Cardiac muscle cell (in vitro differentiated cells and primary cell): ENCODE results near the gene TERT. TPM values are rescaled to one million over a fixed set of nuclear protein-coding genes. Genes with fewer than 3 reads are reported as not detected.

ENCODE experiments used
- DNase-seq, 2 donors: peaks; one replicate each; pipeline versions ENCODE4 v3.0.0 to v3.0.0-alpha.2; 2010 to 2017; ENCODE audit warnings: low read depth in 1 of 2, low spot score in 1 of 2
- H3K27ac ChIP-seq: fragments of 200-600 bp; sonication (generic); 2 replicates; pipeline ENCODE4 v1.5.1; 2016
- H3K27me3 ChIP-seq: fragments of 200-600 bp; sonication (generic); 2 replicates; pipeline ENCODE4 v1.6.0; 2016; ENCODE audit warnings: control low read depth
- H3K36me3 ChIP-seq: fragments of 200-600 bp; sonication (generic); 2 replicates; pipeline ENCODE4 v1.5.1; 2016; ENCODE audit warnings: control low read depth
- H3K4me1 ChIP-seq: fragments of 200-600 bp; sonication (generic); 2 replicates; pipeline ENCODE4 v1.8.1; 2017; ENCODE audit warnings: low read depth, mild to moderate bottlenecking, mixed run types
- H3K4me3 ChIP-seq: fragments of 200-600 bp; sonication (generic); 2 replicates; pipeline ENCODE4 v1.5.1; 2016; ENCODE audit warnings: mild to moderate bottlenecking
- H3K9me3 ChIP-seq: fragments of 200-600 bp; sonication (generic); 2 replicates; pipeline ENCODE4 v1.5.1; 2017; ENCODE audit warnings: low read depth, mild to moderate bottlenecking, control low read depth
- polyA plus RNA-seq: library from polyadenylated mRNA; unstranded; fragments of >200 nt; fragmentation: Nextera tagmentation; extraction: Ambion mirVana; gene quantifications from 2 replicates; pipeline ENCODE4 v1.2.1, GENCODE V29; 2016
- total RNA-seq: library from RNA; depleted of rRNA; stranded (reverse); fragments of >200 nt; gene quantifications from 2 replicates; pipeline ENCODE4 v1.2.3, GENCODE V29; 2016
- TF ChIP-seq, protein P1 (sequence below): IDR thresholded peaks from 2 replicates; pipeline ENCODE4 v1.5.1; 2012; ENCODE audit warnings: low read depth, mild to moderate bottlenecking, low read length

The TERT gene
- total and polyA plus RNA-seq, 2 experiments from 2014 or later: 0.30 TPM; not detected in 1

DNA sequence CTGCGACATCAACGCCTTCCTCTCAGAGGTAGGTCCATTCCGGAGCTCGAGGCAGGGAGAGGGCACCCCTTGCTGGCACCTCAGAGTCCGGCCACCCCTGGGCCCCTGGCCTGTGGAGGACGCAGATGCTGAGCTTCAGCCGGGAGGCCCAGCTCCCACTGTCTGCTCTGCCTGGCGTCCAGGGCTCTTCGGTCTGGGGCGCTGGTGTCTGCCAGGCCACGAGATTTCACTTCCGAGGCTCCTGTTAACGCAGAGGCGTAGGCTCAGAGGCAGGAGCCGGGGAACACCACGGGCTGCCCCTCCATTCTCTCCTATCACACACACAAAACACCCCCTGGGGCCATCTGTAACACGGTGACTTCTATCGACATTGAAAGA lies 78.0 kb downstream of the TERT start:
- no peak for DNase-seq

DNA sequence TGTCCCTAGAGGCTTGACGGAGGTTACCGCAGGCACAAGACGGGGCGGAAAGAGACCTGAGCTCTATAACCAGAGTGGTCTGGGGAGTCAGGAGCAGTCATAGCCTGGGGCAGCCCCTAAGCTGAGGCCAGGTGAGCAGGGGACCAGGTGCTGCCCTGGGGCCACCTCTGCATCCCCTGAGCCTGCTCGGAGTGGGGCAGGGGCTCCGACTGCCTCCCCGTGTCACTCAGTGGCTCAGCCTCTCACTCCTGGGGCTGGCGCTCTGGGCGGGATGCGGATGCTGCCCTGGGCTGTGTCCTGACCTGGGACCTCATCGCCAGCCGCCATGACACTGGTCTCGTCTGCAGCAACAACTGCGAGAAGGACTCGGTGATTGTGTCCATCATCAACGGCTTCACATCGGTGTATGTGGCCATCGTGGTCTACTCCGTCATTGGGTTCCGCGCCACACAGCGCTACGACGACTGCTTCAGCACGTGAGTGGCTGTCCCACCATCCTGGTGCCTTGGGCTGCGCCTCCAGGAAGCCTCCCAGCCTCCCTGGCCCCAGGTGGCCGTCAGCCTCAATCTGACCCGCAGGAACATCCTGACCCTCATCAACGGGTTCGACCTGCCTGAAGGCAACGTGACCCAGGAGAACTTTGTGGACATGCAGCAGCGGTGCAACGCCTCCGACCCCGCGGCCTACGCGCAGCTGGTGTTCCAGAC lies 78.5 kb downstream of the TERT start:
- no peaks in the 10 kb centered on the region for H3K27me3 ChIP-seq
- H3K36me3 ChIP-seq: no peaks in the 10 kb centered on the region
- no peak for DNase-seq
- no peak overlapping the region for H3K27ac ChIP-seq
- no peak overlapping the region for H3K4me3 ChIP-seq
- no peaks in the 10 kb centered on the region for H3K9me3 ChIP-seq
- TF ChIP-seq, protein P1, sequence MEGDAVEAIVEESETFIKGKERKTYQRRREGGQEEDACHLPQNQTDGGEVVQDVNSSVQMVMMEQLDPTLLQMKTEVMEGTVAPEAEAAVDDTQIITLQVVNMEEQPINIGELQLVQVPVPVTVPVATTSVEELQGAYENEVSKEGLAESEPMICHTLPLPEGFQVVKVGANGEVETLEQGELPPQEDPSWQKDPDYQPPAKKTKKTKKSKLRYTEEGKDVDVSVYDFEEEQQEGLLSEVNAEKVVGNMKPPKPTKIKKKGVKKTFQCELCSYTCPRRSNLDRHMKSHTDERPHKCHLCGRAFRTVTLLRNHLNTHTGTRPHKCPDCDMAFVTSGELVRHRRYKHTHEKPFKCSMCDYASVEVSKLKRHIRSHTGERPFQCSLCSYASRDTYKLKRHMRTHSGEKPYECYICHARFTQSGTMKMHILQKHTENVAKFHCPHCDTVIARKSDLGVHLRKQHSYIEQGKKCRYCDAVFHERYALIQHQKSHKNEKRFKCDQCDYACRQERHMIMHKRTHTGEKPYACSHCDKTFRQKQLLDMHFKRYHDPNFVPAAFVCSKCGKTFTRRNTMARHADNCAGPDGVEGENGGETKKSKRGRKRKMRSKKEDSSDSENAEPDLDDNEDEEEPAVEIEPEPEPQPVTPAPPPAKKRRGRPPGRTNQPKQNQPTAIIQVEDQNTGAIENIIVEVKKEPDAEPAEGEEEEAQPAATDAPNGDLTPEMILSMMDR: no peak
- no peaks in the 10 kb centered on the region for H3K4me1 ChIP-seq

More for the DNA sequence above, 78.0 kb downstream of the TERT start:
- Histone ChIP-seq H3K9me3 (no peaks in the 10 kb centered on the region), H3K27me3 (no peaks in the 10 kb centered on the region), H3K4me1 (no peaks in the 10 kb centered on the region), H3K4me3 (no peak overlapping the region), H3K36me3 (no peaks in the 10 kb centered on the region), H3K27ac (no peak overlapping the region)
- TF ChIP-seq, protein P1: no peak

DNA sequence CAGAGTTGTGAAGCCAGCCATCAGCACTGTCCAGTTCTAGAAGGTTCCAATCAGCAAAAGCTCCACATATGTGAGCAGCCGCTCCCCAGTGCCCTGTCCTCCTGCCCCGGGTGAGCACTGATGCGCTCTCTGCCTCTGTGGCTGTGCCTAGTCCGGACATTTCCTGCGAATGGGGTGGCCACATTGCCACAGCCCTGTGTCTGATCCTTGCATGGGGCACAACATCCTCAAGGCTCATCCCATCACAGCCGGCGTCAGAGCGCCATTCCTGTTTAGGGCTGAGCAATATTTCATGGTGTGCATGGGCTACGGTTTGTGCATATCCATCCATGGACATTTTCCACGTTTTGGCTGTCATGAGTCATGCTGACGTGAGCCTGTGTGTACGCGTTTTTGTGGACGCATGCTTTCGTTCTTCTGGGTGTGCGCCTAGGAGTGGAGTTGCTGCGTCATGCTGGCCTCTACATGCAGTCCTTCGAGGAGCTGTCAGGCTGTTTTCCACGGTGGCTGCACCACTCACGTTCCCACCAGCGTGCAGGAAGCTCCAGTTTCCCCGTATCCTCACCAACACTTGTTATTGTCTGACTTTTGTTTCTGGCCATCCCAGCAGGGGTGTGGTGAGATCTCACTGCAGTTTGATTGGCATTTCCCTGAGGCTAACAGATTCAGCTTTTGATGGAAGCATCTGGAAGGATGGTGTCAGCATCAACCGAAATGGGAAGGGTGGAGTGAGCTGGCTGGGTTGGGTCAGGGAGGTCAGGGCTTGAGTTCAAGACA lies 79.4 kb downstream of the TERT start:
- H3K4me1 ChIP-seq: no peaks in the 10 kb centered on the region
- no peak for DNase-seq
- no peaks in the 10 kb centered on the region for H3K36me3 ChIP-seq
- TF ChIP-seq, protein P1: no peak
- H3K9me3 ChIP-seq: no peaks in the 10 kb centered on the region
- H3K4me3 ChIP-seq: no peak overlapping the region
- no peaks in the 10 kb centered on the region for H3K27me3 ChIP-seq
- no peak overlapping the region for H3K27ac ChIP-seq

DNA sequence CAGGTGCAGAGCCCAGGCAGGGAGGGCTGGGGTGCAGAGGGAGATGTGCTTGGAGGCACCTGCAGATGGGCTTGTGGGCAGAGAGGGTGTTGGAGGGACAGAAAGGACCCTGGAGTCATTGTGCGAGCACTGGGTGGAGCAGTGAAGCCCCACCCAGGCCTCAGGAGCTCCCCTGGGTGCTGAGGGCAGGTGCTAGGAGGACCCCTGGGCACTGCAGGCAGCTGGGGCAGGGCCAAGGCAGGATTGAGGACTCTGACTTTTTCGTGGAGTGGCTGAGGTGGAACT lies 80.0 kb downstream of the TERT start:
- TF ChIP-seq, protein P1: no peak
- H3K9me3 ChIP-seq: no peaks in the 10 kb centered on the region
- no peaks in the 10 kb centered on the region for H3K36me3 ChIP-seq
- H3K4me3 ChIP-seq: no peak overlapping the region
- no peaks in the 10 kb centered on the region for H3K27me3 ChIP-seq
- H3K27ac ChIP-seq: no peak overlapping the region
- no peaks in the 10 kb centered on the region for H3K4me1 ChIP-seq
- DNase-seq: no peak

DNA sequence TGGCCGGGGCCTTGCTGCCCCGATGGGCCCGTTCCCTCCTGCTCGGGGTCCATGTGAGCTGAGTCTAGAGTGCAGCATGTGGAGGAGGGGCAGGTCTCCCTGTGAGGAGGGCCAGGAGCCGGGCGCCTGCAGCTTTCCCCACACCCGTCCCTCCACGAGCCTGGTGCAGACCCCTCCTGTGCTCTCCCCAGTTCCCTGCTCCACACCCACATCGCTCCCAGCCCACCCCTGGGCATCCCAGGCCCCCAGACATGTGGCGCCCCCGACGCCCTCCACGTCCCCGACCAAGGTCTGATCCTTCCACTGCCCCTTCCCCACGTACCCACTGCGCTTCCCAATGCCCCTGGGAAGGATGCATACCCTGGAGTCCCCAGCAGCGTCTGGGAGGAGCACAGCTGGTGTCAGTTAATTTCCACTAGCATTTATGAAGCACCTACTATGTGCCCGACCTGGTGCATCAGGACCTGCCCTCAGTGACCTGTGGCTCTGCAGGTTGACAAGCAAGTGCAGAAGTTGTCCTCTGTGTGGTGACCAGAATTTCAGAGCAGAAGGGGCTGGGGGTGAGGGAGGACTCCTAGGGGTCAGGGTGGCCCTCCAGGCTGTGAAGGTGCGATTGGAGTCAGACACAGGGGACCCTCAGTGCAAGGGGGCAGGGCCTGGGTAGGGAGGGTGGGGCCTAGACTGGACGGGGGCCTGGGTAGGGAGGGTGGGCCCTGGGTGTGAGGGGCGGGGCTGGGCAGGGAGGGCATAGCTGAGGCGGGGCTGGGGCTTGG lies 80.5 kb downstream of the TERT start:
- no peaks in the 10 kb centered on the region for H3K9me3 ChIP-seq
- no peak overlapping the region for H3K27ac ChIP-seq
- H3K4me3 ChIP-seq: no peak overlapping the region
- no peaks in the 10 kb centered on the region for H3K4me1 ChIP-seq
- no peaks in the 10 kb centered on the region for H3K27me3 ChIP-seq
- no peak for DNase-seq
- H3K36me3 ChIP-seq: no peaks in the 10 kb centered on the region
- TF ChIP-seq, protein P1: no peak
